Measurements from ENCODE around the gene NMNAT1.

NMNAT1 gene

GRCh38 chr1:9942399-9942938 is 806 bp upstream of the NMNAT1 start:
- H4K20me1 ChIP-seq (ENCODE audit: control insufficient read depth, insufficient read depth, low read depth, low read length), result no peaks in the 10 kb centered on the region
- H3K79me2 ChIP-seq (ENCODE audit: control insufficient read depth, low read length), result peaks cover 36% of the 10 kb centered on the region
- H3K4me3 ChIP-seq (ENCODE audit: low read length), result peak overlapping the region; percentile 94
- no peaks in the 10 kb centered on the region for H3K9me3 ChIP-seq (ENCODE audit: control insufficient read depth, insufficient read depth, low read length)
- H3F3A ChIP-seq (ENCODE audit: control insufficient read depth, insufficient read depth), result peaks cover 6% of the 10 kb centered on the region; the same call in 1 of the 2 replicates
- H3K4me2 ChIP-seq (ENCODE audit: low read length), result peak overlapping the region; percentile 74
- peaks cover 10% of the 10 kb centered on the region for H3K36me3 ChIP-seq (ENCODE audit: control insufficient read depth, low read length)
- no peaks in the 10 kb centered on the region for H3K9me2 ChIP-seq (replicated peaks; ENCODE audit: control insufficient read depth, low read length)
- H3K27me3 ChIP-seq (ENCODE audit: control insufficient read depth, low read length), result no peaks in the 10 kb centered on the region
- TF ChIP-seq, protein P1, sequence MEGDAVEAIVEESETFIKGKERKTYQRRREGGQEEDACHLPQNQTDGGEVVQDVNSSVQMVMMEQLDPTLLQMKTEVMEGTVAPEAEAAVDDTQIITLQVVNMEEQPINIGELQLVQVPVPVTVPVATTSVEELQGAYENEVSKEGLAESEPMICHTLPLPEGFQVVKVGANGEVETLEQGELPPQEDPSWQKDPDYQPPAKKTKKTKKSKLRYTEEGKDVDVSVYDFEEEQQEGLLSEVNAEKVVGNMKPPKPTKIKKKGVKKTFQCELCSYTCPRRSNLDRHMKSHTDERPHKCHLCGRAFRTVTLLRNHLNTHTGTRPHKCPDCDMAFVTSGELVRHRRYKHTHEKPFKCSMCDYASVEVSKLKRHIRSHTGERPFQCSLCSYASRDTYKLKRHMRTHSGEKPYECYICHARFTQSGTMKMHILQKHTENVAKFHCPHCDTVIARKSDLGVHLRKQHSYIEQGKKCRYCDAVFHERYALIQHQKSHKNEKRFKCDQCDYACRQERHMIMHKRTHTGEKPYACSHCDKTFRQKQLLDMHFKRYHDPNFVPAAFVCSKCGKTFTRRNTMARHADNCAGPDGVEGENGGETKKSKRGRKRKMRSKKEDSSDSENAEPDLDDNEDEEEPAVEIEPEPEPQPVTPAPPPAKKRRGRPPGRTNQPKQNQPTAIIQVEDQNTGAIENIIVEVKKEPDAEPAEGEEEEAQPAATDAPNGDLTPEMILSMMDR (IDR thresholded peaks at IDR 0.05; ENCODE audit: low read depth, low read length, poor library complexity, severe bottlenecking), result peak; percentile 77
- TF ChIP-seq EZH2phosphoT487 (IDR thresholded peaks at IDR 0.05; ENCODE audit: borderline replicate concordance, low read length), result no peak
- peaks cover 13% of the 10 kb centered on the region for H3K4me1 ChIP-seq (ENCODE audit: control insufficient read depth, low read length)
- peak overlapping the region; percentile 35 for H3K27ac ChIP-seq (ENCODE audit: low read depth, low read length)

GRCh38 chr1:9946315-9946714 is 3.0 kb downstream of the NMNAT1 start:
- Histone ChIP-seq H3K27ac (ENCODE audit: low read depth, low read length) (no peak overlapping the region), H3K79me2 (ENCODE audit: control insufficient read depth, low read length) (peaks cover 37% of the 10 kb centered on the region), H3K4me2 (ENCODE audit: low read length) (no peak overlapping the region), H3K4me3 (ENCODE audit: low read length) (no peak overlapping the region), H3K4me1 (ENCODE audit: control insufficient read depth, low read length) (peaks cover 35% of the 10 kb centered on the region), H4K20me1 (ENCODE audit: control insufficient read depth, insufficient read depth, low read depth, low read length) (no peaks in the 10 kb centered on the region), H3K36me3 (ENCODE audit: control insufficient read depth, low read length) (peaks cover 3% of the 10 kb centered on the region; the same call in 1 of the 2 replicates), H3K9me3 (ENCODE audit: control insufficient read depth, insufficient read depth, low read length) (no peaks in the 10 kb centered on the region), H3K27me3 (ENCODE audit: control insufficient read depth, low read length) (no peaks in the 10 kb centered on the region), H3F3A (ENCODE audit: control insufficient read depth, insufficient read depth) (peaks cover 15% of the 10 kb centered on the region), H3K9me2 (replicated peaks; ENCODE audit: control insufficient read depth, low read length) (no peaks in the 10 kb centered on the region)
- TF ChIP-seq, protein P1 (IDR thresholded peaks at IDR 0.05; ENCODE audit: low read depth, low read length, poor library complexity, severe bottlenecking), result no peak
- no peak for TF ChIP-seq EZH2phosphoT487 (IDR thresholded peaks at IDR 0.05; ENCODE audit: borderline replicate concordance, low read length)

DNA sequence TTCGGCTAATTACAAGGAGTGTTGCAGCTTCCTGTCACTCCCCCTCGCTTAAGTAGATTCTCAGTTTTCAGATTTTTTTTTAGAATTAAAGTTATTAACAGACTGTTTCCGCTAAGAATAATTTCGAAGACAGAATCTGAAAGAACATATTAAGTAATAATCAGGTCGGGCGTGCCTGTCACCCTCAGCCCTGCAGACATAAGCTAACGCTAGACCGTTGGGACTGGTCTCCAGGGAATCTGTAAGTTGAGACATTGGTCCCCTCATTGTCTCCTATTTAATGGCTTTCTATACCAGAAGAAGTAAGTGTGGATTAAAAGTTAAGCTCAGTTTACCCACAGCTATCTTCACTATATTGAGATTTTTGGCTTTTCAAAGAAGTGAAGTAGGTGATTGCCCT is 14.5 kb downstream of the NMNAT1 start:
- H3K4me3 ChIP-seq (ENCODE audit: low read length), result no peak overlapping the region
- no peak overlapping the region for H3K4me2 ChIP-seq (ENCODE audit: low read length)
- H3K79me2 ChIP-seq (ENCODE audit: control insufficient read depth, low read length), result no peaks in the 10 kb centered on the region
- no peaks in the 10 kb centered on the region for H3F3A ChIP-seq (ENCODE audit: control insufficient read depth, insufficient read depth)
- H3K4me1 ChIP-seq (ENCODE audit: control insufficient read depth, low read length), result peaks cover 8% of the 10 kb centered on the region
- no peak for TF ChIP-seq EZH2phosphoT487 (IDR thresholded peaks at IDR 0.05; ENCODE audit: borderline replicate concordance, low read length)
- TF ChIP-seq, protein P1 (IDR thresholded peaks at IDR 0.05; ENCODE audit: low read depth, low read length, poor library complexity, severe bottlenecking), result no peak
- no peaks in the 10 kb centered on the region for H3K9me2 ChIP-seq (replicated peaks; ENCODE audit: control insufficient read depth, low read length)
- no peaks in the 10 kb centered on the region for H3K9me3 ChIP-seq (ENCODE audit: control insufficient read depth, insufficient read depth, low read length)
- no peaks in the 10 kb centered on the region for H3K27me3 ChIP-seq (ENCODE audit: control insufficient read depth, low read length)
- H4K20me1 ChIP-seq (ENCODE audit: control insufficient read depth, insufficient read depth, low read depth, low read length), result no peaks in the 10 kb centered on the region
- no peak overlapping the region for H3K27ac ChIP-seq (ENCODE audit: low read depth, low read length)
- H3K36me3 ChIP-seq (ENCODE audit: control insufficient read depth, low read length), result no peaks in the 10 kb centered on the region
